ENCODE results near the gene WDR12.
"Not testable (repeated sequence)": the region's sequence is repeated elsewhere in the genome, so short reads cannot be mapped to it uniquely, and the experiment has no call there.

WDR12 gene

GRCh38 chr2:202883987-202884675, 27.3 kb downstream of the WDR12 start:
- peak; percentile 7 to 45 (median 17) for DNase-seq

GRCh38 chr2:202881570-202881969, 29.9 kb downstream of the WDR12 start:
- DNase-seq = no peak

GRCh38 chr2:202877699-202878098, 33.8 kb downstream of the WDR12 start:
- no peak for DNase-seq

- peak; percentile 59 to 84 (median 65) for DNase-seq
These were observed 40.0 kb downstream of the WDR12 start, which contains the start of gene ICA1L for GRCh38 chr2:202871300-202872141. TSS of gene ICA1L (minus strand) at chr2:202871766. CDS start at chr2:202829009, 42,757 bp downstream.

- DNase-seq = peak; percentile 59 to 71 (median 59)
These were observed 40.8 kb downstream of the WDR12 start for GRCh38 chr2:202870431-202871299.

- DNase-seq = no peak
These were observed 49.5 kb downstream of the WDR12 start for GRCh38 chr2:202861987-202862386.

- no peak for DNase-seq
These were observed 52.9 kb downstream of the WDR12 start for GRCh38 chr2:202858601-202859000.

GRCh38 chr2:202849343-202849742, 62.1 kb downstream of the WDR12 start:
- DNase-seq = not testable (repeated sequence)

- peak; percentile 49 to 73 (median 64) for DNase-seq
These were observed 62.7 kb downstream of the WDR12 start for GRCh38 chr2:202848813-202849212.

GRCh38 chr2:202847693-202848524, 63.6 kb downstream of the WDR12 start:
- peak in 2 of 3 donors; percentile 19 to 25 for DNase-seq

GRCh38 chr2:202844656-202845055, 66.8 kb downstream of the WDR12 start:
- DNase-seq = no peak

- no peak for DNase-seq
These were observed 68.8 kb downstream of the WDR12 start for GRCh38 chr2:202842690-202843089.

- DNase-seq = no peak
These were observed 70.2 kb downstream of the WDR12 start for GRCh38 chr2:202841090-202841867.

GRCh38 chr2:202831242-202832220, 79.9 kb downstream of the WDR12 start:
- DNase-seq = peak; percentile 49 to 54 (median 49)

GRCh38 chr2:202824901-202825300, 86.6 kb downstream of the WDR12 start:
- DNase-seq = no peak
